HG03108 (cell line): ENCODE measurements around the gene TRIML1.
"Not testable (repeated sequence)": the region's sequence is repeated elsewhere in the genome, so short reads cannot be mapped to it uniquely, and the experiment has no call there.

Experiments used
- ATAC-seq: cut with Tn5 transposase; IDR thresholded peaks from one replicate; pipeline ENCODE4 v1.9.1; 2021; ENCODE audit warnings: moderate library complexity; ENCODE audit not compliant: unreplicated experiment

Gene TRIML1

GRCh38 chr4:188147776-188148175 is 8.5 kb downstream of the TRIML1 start:
- no peak for ATAC-seq

GRCh38 chr4:188154668-188155405 is 15.6 kb downstream of the TRIML1 start:
- ATAC-seq: no peak

GRCh38 chr4:188158336-188158735 is 19.1 kb downstream of the TRIML1 start:
- no peak for ATAC-seq

GRCh38 chr4:188159513-188160226 is 20.4 kb downstream of the TRIML1 start:
- not testable (repeated sequence) for ATAC-seq

GRCh38 chr4:188160406-188160805 is 21.2 kb downstream of the TRIML1 start:
- no peak for ATAC-seq

GRCh38 chr4:188161167-188161566 is 21.9 kb downstream of the TRIML1 start:
- no peak for ATAC-seq

GRCh38 chr4:188162698-188163097 is 23.5 kb downstream of the TRIML1 start:
- no peak for ATAC-seq

- no peak for ATAC-seq
These were observed 29.6 kb downstream of the TRIML1 start for GRCh38 chr4:188168726-188169373.

GRCh38 chr4:188171551-188171950 is 32.3 kb downstream of the TRIML1 start:
- ATAC-seq: no peak

- no peak for ATAC-seq
These were observed 36.0 kb downstream of the TRIML1 start for GRCh38 chr4:188175288-188175687.

GRCh38 chr4:188177997-188178675 is 38.9 kb downstream of the TRIML1 start:
- no peak for ATAC-seq

GRCh38 chr4:188178806-188179205 is 39.6 kb downstream of the TRIML1 start:
- no peak for ATAC-seq

GRCh38 chr4:188187106-188187505 is 47.9 kb downstream of the TRIML1 start:
- no peak for ATAC-seq

- no peak for ATAC-seq
These were observed 51.2 kb downstream of the TRIML1 start for GRCh38 chr4:188190461-188190860.

GRCh38 chr4:188194421-188194820 is 55.2 kb downstream of the TRIML1 start:
- ATAC-seq: no peak

GRCh38 chr4:188195389-188195985 is 56.2 kb downstream of the TRIML1 start:
- ATAC-seq: no peak

- ATAC-seq: no peak
These were observed 57.0 kb downstream of the TRIML1 start for GRCh38 chr4:188196134-188196735.
